Adipocyte (in vitro differentiated cells): Measurements from ENCODE around the gene NELFB.
A peak's percentile ranks its signal among the peaks of the same experiment; 100 is the strongest.
"Not testable (repeated sequence)": the region's sequence is repeated elsewhere in the genome, so short reads cannot be mapped to it uniquely, and the experiment has no call there.

Experiments
- DNase-seq: peaks from one replicate; pipeline ENCODE4 v3.0.0-alpha.2; 2015; ENCODE audit warnings: low read depth
- H3K27me3 ChIP-seq: replicated peaks from 2 replicates; pipeline ENCODE4 v1.7.0; 2013; ENCODE audit warnings: mild to moderate bottlenecking, low read length, moderate library complexity; ENCODE audit not compliant: control insufficient read depth, insufficient read depth
- H3K36me3 ChIP-seq: 2 replicates; pipeline ENCODE4 v1.7.0; 2013; ENCODE audit warnings: low read length, mild to moderate bottlenecking, moderate library complexity; ENCODE audit not compliant: control insufficient read depth, insufficient read depth, severe bottlenecking
- H3K4me1 ChIP-seq: 2 replicates; pipeline ENCODE4 v1.7.0; 2013; ENCODE audit warnings: mild to moderate bottlenecking, low read length, moderate library complexity; ENCODE audit not compliant: control insufficient read depth, insufficient read depth
- H3K4me3 ChIP-seq: 2 replicates; pipeline ENCODE4 v1.7.0; 2013; ENCODE audit warnings: mild to moderate bottlenecking, low read length, moderate library complexity
- H3K9ac ChIP-seq: 2 replicates; pipeline ENCODE4 v1.7.0; 2013; ENCODE audit warnings: mild to moderate bottlenecking, low read length, moderate library complexity
- H3K9me3 ChIP-seq: 2 replicates; pipeline ENCODE4 v1.7.0; 2013; ENCODE audit warnings: mild to moderate bottlenecking, low read length, moderate library complexity; ENCODE audit not compliant: control insufficient read depth

Gene NELFB

GRCh38 chr9:137239541-137240200, 15.5 kb upstream of the NELFB start:
- Histone ChIP-seq H3K4me1 (peaks cover 33% of the 10 kb centered on the region), H3K9ac (peak overlapping the region; percentile 91), H3K36me3 (peaks cover 18% of the 10 kb centered on the region), H3K4me3 (peak overlapping the region; percentile 86)
- H3K27me3 ChIP-seq, H3K9me3 ChIP-seq, DNase-seq: not testable (repeated sequence)

- Histone ChIP-seq H3K4me3 (peak overlapping the region; percentile 86), H3K27me3 (peaks cover 5% of the 10 kb centered on the region), H3K9ac (peak overlapping the region; percentile 91), H3K9me3 (no peaks in the 10 kb centered on the region), H3K4me1 (peaks cover 33% of the 10 kb centered on the region), H3K36me3 (peaks cover 18% of the 10 kb centered on the region)
- peak; percentile 91 for DNase-seq
Observed at GRCh38 chr9:137240318-137240840, 14.7 kb upstream of the NELFB start.

DNA sequence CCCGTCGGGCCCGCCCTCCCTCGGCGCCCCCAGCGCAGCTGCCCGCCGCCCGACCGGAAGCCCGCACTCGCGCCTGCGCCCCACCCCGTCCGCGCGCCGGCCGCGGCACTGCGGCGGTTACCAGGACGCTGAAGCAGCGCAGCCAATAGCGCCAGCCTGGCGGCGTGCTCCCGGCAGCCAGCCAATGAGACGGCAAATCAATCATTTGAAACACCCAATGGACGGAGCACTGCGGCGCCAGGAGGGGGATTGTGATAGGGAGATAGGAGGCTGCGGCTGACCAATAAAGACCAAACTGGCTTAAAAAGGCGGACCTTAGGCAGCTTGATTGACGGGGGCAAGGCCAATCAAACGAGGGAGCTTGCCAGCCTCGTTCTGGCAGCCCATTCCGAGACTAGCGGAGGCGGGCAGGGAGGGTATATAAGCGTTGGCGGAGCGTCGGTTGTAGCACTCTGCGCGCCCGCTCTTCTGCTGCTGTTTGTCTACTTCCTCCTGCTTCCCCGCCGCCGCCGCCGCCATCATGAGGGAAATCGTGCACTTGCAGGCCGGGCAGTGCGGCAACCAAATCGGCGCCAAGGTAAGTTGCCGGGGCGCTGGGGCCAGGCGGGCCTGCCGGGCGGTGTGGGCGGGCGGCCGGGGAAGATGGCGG, 14.2 kb upstream of the NELFB start, which contains the start of gene TUBB4B:
TUBB4B (plus strand) TSS at position 447 of the 649 bp plus-strand sequence; CDS start at position 521, 74 bp downstream.
- Histone ChIP-seq H3K4me3 (peak within 1 kb of the TSS; percentile 91), H3K27me3 (peaks cover 2% of the 10 kb centered on the region), H3K9ac (peak within 1 kb of the TSS; percentile 93), H3K36me3 (peaks cover 18% of the 10 kb centered on the region), H3K4me1 (peaks cover 31% of the 10 kb centered on the region), H3K9me3 (no peaks in the 10 kb centered on the region)
- peak; percentile 99 for DNase-seq

GRCh38 chr9:137241490-137242268, 13.4 kb upstream of the NELFB start:
- peak; percentile 83 for DNase-seq
- peaks cover 26% of the 10 kb centered on the region for H3K4me1 ChIP-seq
- peak overlapping the region; percentile 93 for H3K9ac ChIP-seq
- peaks cover 18% of the 10 kb centered on the region for H3K36me3 ChIP-seq
- peak overlapping the region; percentile 91 for H3K4me3 ChIP-seq
- H3K27me3 ChIP-seq: peaks cover 2% of the 10 kb centered on the region
- H3K9me3 ChIP-seq: no peaks in the 10 kb centered on the region

- DNase-seq: no peak
- H3K36me3 ChIP-seq: peaks cover 18% of the 10 kb centered on the region
- peaks cover 23% of the 10 kb centered on the region for H3K4me1 ChIP-seq
- peak overlapping the region; percentile 91 for H3K4me3 ChIP-seq
- H3K9ac ChIP-seq: peak overlapping the region; percentile 93
- peaks cover 2% of the 10 kb centered on the region for H3K27me3 ChIP-seq
- no peaks in the 10 kb centered on the region for H3K9me3 ChIP-seq
Observed at GRCh38 chr9:137242269-137243203, 12.6 kb upstream of the NELFB start.

DNA sequence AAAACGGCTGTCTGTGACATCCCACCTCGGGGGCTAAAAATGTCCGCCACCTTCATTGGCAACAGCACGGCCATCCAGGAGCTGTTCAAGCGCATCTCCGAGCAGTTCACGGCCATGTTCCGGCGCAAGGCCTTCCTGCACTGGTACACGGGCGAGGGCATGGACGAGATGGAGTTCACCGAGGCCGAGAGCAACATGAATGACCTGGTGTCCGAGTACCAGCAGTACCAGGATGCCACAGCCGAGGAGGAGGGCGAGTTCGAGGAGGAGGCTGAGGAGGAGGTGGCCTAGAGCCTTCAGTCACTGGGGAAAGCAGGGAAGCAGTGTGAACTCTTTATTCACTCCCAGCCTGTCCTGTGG, 11.9 kb upstream of the NELFB start:
- H3K4me3 ChIP-seq, H3K9me3 ChIP-seq, DNase-seq, H3K27me3 ChIP-seq: not testable (repeated sequence)
- Histone ChIP-seq H3K36me3 (peaks cover 18% of the 10 kb centered on the region), H3K9ac (peak overlapping the region; percentile 10), H3K4me1 (peaks cover 23% of the 10 kb centered on the region)

- H3K36me3 ChIP-seq: peaks cover 18% of the 10 kb centered on the region
- no peak for DNase-seq
- H3K4me1 ChIP-seq: peaks cover 17% of the 10 kb centered on the region
- no peaks in the 10 kb centered on the region for H3K9me3 ChIP-seq
- H3K9ac ChIP-seq: peak overlapping the region; percentile 10
- peaks cover 2% of the 10 kb centered on the region for H3K27me3 ChIP-seq
- H3K4me3 ChIP-seq: no peak overlapping the region
Observed at GRCh38 chr9:137243626-137244485, 11.3 kb upstream of the NELFB start.

GRCh38 chr9:137244486-137245449, 10.4 kb upstream of the NELFB start:
- H3K4me1 ChIP-seq: peaks cover 14% of the 10 kb centered on the region
- peaks cover 18% of the 10 kb centered on the region for H3K36me3 ChIP-seq
- no peak for DNase-seq
- H3K4me3 ChIP-seq: no peak overlapping the region
- no peaks in the 10 kb centered on the region for H3K9me3 ChIP-seq
- peaks cover 5% of the 10 kb centered on the region for H3K27me3 ChIP-seq
- peak overlapping the region; percentile 10 for H3K9ac ChIP-seq
